ENCODE results near the gene EXOC4.

The EXOC4 gene

GRCh38 chr7:133549633-133550032 is 296.8 kb downstream of the EXOC4 start:
- DNase-seq = no peak

- no peak for DNase-seq
Measured at GRCh38 chr7:133550145-133550544, 297.3 kb downstream of the EXOC4 start.

GRCh38 chr7:133550811-133551210 is 297.9 kb downstream of the EXOC4 start:
- DNase-seq = no peak

GRCh38 chr7:133551466-133551865 is 298.6 kb downstream of the EXOC4 start:
- no peak for DNase-seq

GRCh38 chr7:133552079-133552478 is 299.2 kb downstream of the EXOC4 start:
- DNase-seq = no peak

GRCh38 chr7:133554330-133554729 is 301.5 kb downstream of the EXOC4 start:
- DNase-seq = no peak

GRCh38 chr7:133556048-133556447 is 303.2 kb downstream of the EXOC4 start:
- DNase-seq = no peak

GRCh38 chr7:133556553-133556952 is 303.7 kb downstream of the EXOC4 start:
- DNase-seq = no peak

- DNase-seq = no peak
Measured at GRCh38 chr7:133560900-133561299, 308.0 kb downstream of the EXOC4 start.

GRCh38 chr7:133561396-133561795 is 308.5 kb downstream of the EXOC4 start:
- no peak for DNase-seq

- DNase-seq = no peak
Measured at GRCh38 chr7:133562621-133563020, 309.7 kb downstream of the EXOC4 start.

GRCh38 chr7:133563251-133563650 is 310.4 kb downstream of the EXOC4 start:
- DNase-seq = no peak

- no peak for DNase-seq
Measured at GRCh38 chr7:133564484-133564883, 311.6 kb downstream of the EXOC4 start.

- DNase-seq = no peak
Measured at GRCh38 chr7:133568544-133568943, 315.7 kb downstream of the EXOC4 start.

- no peak for DNase-seq
Measured at GRCh38 chr7:133570321-133570720, 317.4 kb downstream of the EXOC4 start.

GRCh38 chr7:133571076-133571475 is 318.2 kb downstream of the EXOC4 start:
- DNase-seq = no peak

GRCh38 chr7:133572087-133572486 is 319.2 kb downstream of the EXOC4 start:
- DNase-seq = no peak

GRCh38 chr7:133572843-133573242 is 320.0 kb downstream of the EXOC4 start:
- DNase-seq = no peak

GRCh38 chr7:133573554-133574265 is 320.8 kb downstream of the EXOC4 start:
- no peak for DNase-seq

- no peak for DNase-seq
Measured at GRCh38 chr7:133575726-133576440, 323.0 kb downstream of the EXOC4 start.

GRCh38 chr7:133576612-133577168 is 323.8 kb downstream of the EXOC4 start:
- no peak for DNase-seq

- DNase-seq = no peak
Measured at GRCh38 chr7:133582766-133583523, 330.1 kb downstream of the EXOC4 start.

- no peak for DNase-seq
Measured at GRCh38 chr7:133583545-133584171, 330.8 kb downstream of the EXOC4 start.

Data from kidney glomerular epithelial cell (primary cell).